Measurements from ENCODE around the gene C1QTNF7. TPM values are rescaled to one million over a fixed set of nuclear protein-coding genes. Genes with fewer than 3 reads are reported as not detected.

C1QTNF7 gene
- total RNA-seq, 1 donor from 2014 or later: 12.0 TPM

DNA sequence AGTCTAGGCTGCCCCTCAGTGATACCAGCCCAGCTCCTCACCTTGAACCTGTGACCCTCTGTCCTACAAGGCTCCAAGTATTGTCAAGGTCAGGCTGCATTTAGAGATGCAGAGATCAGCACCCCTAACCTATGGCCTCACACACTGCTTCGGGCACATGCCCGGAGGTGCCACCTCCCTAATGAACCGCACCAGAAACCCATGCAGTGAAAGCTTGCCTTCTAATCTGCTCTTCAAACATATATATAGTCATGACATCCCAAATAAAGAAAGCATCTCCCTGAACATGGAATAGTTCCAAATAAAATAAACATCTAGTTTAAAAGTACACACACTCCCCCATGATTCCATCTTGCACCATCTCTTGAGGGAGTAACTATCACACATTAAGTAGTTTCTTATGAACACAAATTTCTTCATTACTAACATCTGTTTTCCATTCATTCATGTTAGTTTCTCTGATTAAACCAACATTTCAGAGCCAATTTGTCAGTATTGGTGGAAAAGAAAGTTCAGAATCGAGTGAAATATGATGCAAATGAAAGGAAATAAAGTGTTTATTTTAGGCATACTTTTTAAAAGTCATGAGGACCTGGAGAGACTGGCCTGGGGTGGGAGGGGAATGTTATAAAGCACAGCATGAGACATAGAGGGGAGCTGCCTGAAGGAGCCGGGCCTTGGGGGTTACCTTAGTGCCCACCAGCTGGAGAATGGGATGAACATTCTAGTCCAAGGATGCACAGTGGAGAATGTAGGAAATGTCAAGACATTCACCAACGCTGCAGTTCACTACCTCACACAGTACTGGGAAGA lies 61.0 kb downstream of the C1QTNF7 start:
- no peaks in the 10 kb centered on the region for H3K36me3 ChIP-seq
- intact Hi-C loops (cut with DNase I): no loop called here
- TF ChIP-seq POLR2AphosphoS5 (IDR thresholded peaks at IDR 0.05; ENCODE audit: insufficient read depth in 1 of 2, low read depth in 1 of 2) (peak; percentile 40 to 55), POLR2A (IDR thresholded peaks at IDR 0.05) (no peak)
- TF ChIP-seq, protein P1, sequence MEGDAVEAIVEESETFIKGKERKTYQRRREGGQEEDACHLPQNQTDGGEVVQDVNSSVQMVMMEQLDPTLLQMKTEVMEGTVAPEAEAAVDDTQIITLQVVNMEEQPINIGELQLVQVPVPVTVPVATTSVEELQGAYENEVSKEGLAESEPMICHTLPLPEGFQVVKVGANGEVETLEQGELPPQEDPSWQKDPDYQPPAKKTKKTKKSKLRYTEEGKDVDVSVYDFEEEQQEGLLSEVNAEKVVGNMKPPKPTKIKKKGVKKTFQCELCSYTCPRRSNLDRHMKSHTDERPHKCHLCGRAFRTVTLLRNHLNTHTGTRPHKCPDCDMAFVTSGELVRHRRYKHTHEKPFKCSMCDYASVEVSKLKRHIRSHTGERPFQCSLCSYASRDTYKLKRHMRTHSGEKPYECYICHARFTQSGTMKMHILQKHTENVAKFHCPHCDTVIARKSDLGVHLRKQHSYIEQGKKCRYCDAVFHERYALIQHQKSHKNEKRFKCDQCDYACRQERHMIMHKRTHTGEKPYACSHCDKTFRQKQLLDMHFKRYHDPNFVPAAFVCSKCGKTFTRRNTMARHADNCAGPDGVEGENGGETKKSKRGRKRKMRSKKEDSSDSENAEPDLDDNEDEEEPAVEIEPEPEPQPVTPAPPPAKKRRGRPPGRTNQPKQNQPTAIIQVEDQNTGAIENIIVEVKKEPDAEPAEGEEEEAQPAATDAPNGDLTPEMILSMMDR (IDR thresholded peaks at IDR 0.05): no peak

DNA sequence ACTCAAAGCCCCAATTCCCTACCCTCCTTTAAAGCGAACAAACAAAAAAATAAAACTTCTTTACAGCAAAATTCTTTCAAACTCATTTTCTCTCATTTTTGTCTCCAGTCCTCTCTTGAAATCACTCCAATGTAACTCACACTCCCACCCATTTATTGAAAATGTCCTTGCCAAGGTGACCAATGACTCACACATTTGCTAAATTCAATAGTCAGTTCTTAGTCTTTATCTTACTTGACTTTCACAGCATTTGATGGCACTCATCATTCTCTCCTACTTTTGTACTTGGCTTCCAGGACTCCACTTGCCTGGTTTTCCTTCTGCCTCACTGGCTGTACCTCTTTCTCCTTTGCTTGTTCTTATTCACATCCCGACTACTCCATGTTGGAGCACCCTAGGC lies 61.7 kb downstream of the C1QTNF7 start:
- intact Hi-C loops (cut with DNase I): no loop called here
- no peak for DNase-seq (ENCODE audit: extremely low spot score in 2 of 2)
- peaks cover 16% of the 10 kb centered on the region for H3K4me1 ChIP-seq
- peak overlapping the region; percentile 37 for H3K27ac ChIP-seq
- no peaks in the 10 kb centered on the region for H3K27me3 ChIP-seq
- no peaks in the 10 kb centered on the region for H3K9me3 ChIP-seq
- no peak overlapping the region for H3K4me3 ChIP-seq
- no peaks in the 10 kb centered on the region for H3K36me3 ChIP-seq
- TF ChIP-seq POLR2AphosphoS5 (IDR thresholded peaks at IDR 0.05; ENCODE audit: insufficient read depth in 1 of 2, low read depth in 1 of 2) (no peak), POLR2A (IDR thresholded peaks at IDR 0.05) (no peak)
- TF ChIP-seq, protein P1 (IDR thresholded peaks at IDR 0.05): no peak

More for the DNA sequence above, 61.0 kb downstream of the C1QTNF7 start:
- Histone ChIP-seq H3K27ac (peak overlapping the region; percentile 78), H3K27me3 (no peaks in the 10 kb centered on the region), H3K4me3 (no peak overlapping the region), H3K4me1 (peaks cover 16% of the 10 kb centered on the region), H3K9me3 (no peaks in the 10 kb centered on the region)
- DNase-seq (ENCODE audit: extremely low spot score in 2 of 2): no peak

DNA sequence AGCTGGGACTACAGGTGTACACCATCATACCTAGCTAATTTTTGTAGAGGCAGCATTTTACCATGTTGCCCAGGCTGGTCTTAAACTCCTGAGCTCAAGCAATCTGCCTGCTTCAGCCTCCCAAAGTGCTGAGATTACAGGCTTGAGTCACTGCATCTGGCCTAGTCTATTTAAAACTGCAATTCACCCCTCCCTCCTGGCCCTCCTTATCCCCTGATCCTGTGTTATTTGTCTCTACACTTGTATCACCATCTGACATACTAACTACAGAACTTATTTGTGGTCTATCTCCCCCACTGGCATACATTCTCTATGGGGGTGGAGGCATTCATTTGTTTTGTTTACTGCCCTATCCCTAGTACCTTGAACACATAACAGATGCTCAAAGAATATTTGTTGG lies 65.6 kb downstream of the C1QTNF7 start:
- Histone ChIP-seq H3K9me3 (no peaks in the 10 kb centered on the region), H3K27ac (peak overlapping the region; percentile 15), H3K27me3 (no peaks in the 10 kb centered on the region), H3K36me3 (no peaks in the 10 kb centered on the region), H3K4me3 (no peak overlapping the region), H3K4me1 (peaks cover 25% of the 10 kb centered on the region)
- TF ChIP-seq POLR2AphosphoS5 (IDR thresholded peaks at IDR 0.05; ENCODE audit: insufficient read depth in 1 of 2, low read depth in 1 of 2) (no peak), POLR2A (IDR thresholded peaks at IDR 0.05) (no peak)
- TF ChIP-seq, protein P1 (IDR thresholded peaks at IDR 0.05): no peak
- intact Hi-C loops (cut with DNase I): no loop called here
- DNase-seq (ENCODE audit: extremely low spot score in 2 of 2): no peak

DNA sequence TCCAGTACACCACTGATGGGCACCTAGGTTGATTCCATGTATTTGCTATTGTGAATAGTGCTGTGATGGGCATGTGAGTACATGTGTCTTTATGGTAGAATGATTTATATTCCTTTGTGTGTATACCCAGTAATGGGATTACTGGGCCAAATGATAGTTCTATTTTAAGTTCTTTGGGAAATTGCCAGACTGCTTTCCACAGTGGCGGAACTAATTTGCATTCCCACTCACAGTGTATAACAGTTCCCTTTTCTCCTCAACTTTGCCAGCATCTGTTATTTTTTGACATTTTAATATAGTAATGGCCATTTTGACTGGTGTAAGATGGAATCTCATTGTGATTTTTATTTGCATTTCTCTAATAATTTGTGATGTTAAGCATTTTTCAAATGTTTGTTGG lies 67.8 kb downstream of the C1QTNF7 start:
- DNase-seq (ENCODE audit: extremely low spot score in 2 of 2): no peak
- intact Hi-C loops (cut with DNase I): no loop called here
- Histone ChIP-seq H3K36me3 (no peaks in the 10 kb centered on the region), H3K4me3 (no peak overlapping the region), H3K4me1 (peaks cover 23% of the 10 kb centered on the region), H3K9me3 (no peaks in the 10 kb centered on the region), H3K27me3 (no peaks in the 10 kb centered on the region), H3K27ac (no peak overlapping the region)
- TF ChIP-seq POLR2A (IDR thresholded peaks at IDR 0.05): no peak

Small RNAs within 50 kb of the gene (small RNA-seq; reads per million reads assigned to genes)
- gene AC007016.1: 0.26 reads per million

Other genes with a start within 250 kb of the C1QTNF7 start
- gene CC2D2A, start 41.8 kb downstream of the C1QTNF7 start, total RNA-seq: 33.1 TPM
- 103 TPM for gene FBXL5, start 227.3 kb downstream of the C1QTNF7 start, total RNA-seq

All from vagina (tissue), 2 donors.